Measurements from ENCODE around the gene EIF3D.
"Not testable (repeated sequence)": the region's sequence is repeated elsewhere in the genome, so short reads cannot be mapped to it uniquely, and the experiment has no call there.

Gene EIF3D

GRCh38 chr22:36549033-36549432 is 20.1 kb upstream of the EIF3D start:
- DNase-seq = no peak

DNA sequence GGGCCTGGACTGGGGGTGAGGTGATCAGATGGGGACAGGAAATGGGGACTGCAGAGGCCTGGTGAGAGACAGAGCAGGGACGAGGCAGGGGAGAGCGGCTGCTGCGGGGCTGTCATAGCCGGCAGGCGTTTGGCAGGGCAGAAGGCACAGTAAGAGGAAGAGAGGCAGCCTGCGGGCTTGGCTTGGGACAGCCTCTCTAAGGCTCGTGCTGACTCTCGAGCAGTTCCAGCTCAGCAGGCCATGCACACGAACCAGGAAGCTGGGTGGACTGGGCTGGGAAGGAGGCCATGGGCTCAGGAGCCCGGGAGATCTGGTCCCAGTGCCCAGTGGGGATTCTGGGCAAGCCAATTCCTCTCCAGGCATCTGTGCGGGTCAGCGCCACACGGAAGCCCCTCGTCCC is 19.6 kb upstream of the EIF3D start:
- DNase-seq = no peak

GRCh38 chr22:36546932-36547331 is 18.0 kb upstream of the EIF3D start:
- DNase-seq = no peak

DNA sequence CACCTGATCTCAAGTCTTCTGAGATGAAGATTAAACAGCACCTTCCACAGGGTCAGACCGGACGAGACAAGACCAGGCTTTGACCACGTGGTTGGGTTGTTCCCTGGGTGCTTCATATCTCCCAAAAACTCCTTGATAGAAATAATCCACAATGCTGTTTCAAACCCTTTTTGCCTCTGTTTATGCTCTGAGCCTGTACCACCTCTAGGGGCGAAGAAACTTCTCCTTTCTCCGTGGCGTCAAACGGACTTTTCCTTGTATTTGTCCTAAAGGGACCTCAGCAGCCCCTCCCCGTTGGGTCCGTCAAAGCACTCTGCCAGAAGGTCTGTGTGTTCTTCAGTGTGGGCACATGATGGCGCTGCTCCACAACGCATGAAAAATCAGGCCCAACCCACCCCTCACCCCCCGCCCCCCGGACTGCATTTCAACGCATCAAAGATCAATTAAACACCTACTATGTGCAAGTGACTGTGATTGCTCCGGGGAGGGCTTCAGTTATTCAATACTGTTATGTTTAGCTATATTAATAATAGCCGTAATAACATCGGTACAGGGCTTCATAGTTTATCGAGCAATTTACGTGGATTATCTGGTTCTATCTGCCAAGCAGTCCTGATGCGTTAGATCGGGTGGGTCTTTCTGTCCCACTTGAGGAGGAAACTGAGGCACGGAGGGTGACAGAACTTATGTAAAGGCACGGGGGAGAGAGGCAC is 17.3 kb upstream of the EIF3D start:
- peak; percentile 29 for DNase-seq

DNA sequence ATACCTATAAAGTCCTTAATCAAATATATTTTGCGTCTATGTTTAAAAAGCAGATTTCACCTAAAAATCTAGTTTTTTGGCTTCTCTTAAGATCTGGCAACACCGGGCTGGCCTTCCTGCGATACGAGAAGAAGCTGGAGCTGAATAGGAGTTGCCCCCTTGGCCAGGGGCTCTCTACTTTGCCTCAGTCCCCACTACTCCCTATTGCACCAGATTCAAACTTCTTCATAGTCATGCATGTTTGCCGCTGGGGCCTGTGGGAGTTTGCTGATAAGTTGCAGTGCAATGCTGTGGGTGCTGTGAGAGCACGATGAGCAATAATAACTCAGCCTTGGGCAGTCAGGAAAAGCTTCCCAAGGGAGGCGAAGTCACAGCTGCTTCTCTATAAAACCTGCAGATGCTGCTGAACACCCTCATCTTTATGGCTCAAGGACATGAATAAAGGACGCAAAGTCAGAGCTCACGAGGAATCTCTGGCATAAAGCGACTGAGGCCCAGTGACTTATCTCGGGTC is 15.2 kb upstream of the EIF3D start:
- no peak for DNase-seq

DNA sequence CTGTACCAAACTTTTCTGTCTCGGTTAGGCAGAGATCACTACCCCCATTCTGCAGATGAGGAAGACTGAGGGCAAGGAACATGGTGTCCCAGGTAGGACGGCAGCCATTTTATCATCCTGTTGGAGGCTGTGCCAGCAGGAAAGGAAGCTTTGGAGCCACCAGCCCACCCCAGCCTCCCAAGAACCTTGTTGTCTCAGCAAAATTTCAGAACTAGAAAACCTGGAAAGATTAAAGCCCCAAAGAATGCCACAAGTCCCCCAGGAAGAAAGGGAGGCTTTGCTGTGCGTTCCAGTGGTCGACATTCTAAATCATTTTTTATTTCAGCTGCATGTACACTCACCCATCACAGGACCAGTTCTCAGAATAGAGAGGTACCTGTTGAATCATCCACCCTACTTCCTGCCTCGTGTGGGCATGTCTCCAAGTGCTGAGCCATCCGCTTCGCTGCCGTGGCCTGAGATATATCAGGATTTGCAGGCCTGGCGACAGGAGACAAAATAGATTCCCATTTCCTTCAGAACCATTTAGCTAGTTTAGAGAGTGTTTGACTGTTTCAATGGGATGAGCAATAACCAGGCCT is 13.0 kb upstream of the EIF3D start:
- DNase-seq = peak; percentile 40

DNA sequence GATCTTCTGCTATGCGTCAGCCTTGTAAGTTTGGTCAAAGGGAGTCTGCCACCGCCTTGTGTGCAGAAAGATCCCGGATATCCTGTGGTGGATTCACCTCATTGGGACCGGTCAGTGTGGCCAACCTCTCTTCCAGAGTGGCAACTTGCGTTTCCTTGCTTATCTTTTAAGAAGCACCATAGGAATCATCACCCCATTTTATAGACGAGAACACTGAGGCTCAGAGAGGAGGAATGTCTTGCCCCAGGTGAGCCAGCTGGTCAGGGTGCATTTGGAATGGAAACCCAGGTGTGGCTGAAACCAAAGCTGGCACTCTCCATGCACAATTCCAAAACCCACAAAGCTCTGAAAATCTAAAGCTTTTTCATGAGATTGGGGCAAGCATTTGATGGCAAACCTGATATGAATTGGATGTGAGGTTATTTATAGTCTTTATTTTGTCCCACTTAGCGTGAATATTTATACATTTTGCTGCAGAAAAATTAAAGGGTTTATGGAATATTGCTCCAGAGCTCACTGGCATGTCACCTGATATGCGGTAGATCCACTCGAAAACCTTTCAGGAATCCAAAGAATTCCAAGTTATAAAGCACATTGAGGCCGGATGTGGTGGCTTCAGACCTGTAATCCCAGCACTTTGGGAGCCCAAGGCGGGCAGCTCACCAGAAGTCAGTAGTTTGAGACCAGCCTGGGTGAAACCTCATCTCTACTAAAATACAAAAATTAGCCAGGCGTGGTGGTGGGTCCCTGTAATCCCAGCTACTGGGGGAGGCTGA is 12.1 kb upstream of the EIF3D start:
- DNase-seq = no peak

GRCh38 chr22:36538529-36538928 is 9.6 kb upstream of the EIF3D start:
- DNase-seq = no peak

DNA sequence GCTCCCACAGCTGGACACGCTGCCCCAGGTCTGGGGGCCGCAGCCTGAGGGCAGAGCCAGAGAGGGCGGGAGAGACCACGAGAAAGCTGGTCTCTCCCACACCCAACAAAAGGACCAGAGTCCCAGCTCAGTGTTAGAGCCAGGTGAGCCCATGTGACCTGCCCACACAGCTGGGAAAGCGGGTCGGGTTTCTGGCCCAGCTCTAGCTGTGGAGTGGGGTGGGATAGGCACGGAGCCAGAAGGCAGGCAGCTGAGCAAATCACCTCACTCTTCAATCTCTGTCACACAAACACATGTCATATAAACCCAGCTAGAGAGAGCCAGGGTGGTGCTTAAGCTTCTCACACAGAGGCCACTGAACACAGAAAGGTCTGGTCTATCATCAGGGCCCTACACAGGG is 7.8 kb upstream of the EIF3D start:
- no peak for DNase-seq

DNA sequence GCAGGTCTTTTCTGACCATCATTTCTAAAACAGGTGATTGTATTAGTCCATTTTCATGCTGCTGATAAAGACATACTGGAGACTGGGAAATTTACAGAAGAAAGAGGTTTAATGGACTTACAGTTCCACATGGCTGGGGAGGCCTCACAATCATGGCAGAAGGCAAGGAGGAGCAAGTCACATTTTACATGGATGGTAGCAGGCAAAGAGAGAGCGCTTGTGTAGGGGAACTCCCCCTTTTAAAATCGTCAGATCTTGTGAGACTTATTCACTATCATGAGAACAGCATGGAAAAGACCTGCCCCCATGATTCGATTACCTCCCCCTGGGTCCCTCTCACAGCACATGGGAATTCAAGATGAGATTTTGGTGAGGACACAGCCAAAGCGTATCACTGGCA is 4.4 kb upstream of the EIF3D start:
- DNase-seq = not testable (repeated sequence)

- no peak for DNase-seq
Measured at GRCh38 chr22:36532466-36532865, 3.5 kb upstream of the EIF3D start.

GRCh38 chr22:36528341-36528740 is 625 bp downstream of the EIF3D start:
- no peak for DNase-seq

GRCh38 chr22:36522662-36523061 is 6.3 kb downstream of the EIF3D start:
- no peak for DNase-seq

DNA sequence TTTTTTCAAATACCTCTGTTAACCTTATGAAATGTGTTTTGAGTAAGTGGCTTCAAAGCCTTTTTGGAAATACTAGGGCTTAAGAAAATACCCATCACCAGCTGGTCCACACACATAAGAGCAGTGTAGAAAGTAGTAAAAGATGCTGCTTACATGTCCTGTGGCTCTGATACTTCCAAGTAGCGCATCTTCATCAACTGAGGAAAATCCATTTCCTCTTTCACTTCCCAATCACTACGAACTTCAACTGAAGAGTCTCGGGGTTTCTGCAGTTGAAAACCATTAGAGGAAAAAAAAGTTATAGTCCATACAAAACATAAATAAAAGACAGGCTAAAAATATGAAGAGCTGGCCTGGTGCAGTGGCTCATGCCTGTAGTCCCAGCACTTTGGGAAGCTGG is 8.5 kb downstream of the EIF3D start:
- no peak for DNase-seq

- not testable (repeated sequence) for DNase-seq
Measured at GRCh38 chr22:36519906-36520305, 9.1 kb downstream of the EIF3D start.

DNA sequence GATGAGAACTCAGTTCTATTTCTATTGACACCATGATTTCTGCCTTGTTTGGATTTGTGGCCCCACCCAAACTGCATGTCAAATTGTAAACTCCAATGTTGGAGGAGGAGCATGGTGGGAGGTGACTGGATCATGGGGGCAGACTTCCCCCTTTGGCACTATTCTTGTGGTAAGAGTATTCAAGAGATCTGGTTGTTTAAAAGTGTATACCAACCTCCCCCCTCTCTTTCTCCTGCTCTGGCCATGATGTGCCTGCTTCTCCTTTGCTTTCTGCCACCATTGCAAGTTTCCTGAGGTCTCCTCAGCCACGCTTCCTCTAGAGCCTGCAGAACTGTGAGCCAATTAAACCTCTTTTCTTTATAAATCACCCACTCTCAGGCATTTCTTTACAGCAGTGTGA is 14.2 kb downstream of the EIF3D start:
- no peak for DNase-seq

GRCh38 chr22:36512991-36513390 is 16.0 kb downstream of the EIF3D start:
- DNase-seq = no peak

DNA sequence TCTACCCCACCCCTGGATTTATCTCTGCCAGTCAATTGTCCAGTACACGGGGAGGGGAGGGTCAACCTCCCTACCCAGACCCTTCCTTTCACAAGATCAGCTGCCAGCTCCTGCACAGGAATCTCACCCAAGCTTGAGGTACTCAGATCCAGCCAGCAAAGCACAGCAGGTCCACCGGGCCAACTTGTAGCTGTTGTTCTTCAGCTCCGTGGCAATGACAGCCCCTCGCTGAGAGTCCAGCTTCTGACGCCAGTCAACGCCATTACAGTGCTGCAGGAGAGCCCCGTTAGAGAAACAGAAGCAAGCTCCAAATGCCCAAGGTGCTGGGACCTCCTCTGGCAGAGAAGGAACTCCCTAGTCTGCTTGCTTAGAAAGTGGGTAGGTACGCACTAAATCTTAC is 16.6 kb downstream of the EIF3D start:
- no peak for DNase-seq

DNA sequence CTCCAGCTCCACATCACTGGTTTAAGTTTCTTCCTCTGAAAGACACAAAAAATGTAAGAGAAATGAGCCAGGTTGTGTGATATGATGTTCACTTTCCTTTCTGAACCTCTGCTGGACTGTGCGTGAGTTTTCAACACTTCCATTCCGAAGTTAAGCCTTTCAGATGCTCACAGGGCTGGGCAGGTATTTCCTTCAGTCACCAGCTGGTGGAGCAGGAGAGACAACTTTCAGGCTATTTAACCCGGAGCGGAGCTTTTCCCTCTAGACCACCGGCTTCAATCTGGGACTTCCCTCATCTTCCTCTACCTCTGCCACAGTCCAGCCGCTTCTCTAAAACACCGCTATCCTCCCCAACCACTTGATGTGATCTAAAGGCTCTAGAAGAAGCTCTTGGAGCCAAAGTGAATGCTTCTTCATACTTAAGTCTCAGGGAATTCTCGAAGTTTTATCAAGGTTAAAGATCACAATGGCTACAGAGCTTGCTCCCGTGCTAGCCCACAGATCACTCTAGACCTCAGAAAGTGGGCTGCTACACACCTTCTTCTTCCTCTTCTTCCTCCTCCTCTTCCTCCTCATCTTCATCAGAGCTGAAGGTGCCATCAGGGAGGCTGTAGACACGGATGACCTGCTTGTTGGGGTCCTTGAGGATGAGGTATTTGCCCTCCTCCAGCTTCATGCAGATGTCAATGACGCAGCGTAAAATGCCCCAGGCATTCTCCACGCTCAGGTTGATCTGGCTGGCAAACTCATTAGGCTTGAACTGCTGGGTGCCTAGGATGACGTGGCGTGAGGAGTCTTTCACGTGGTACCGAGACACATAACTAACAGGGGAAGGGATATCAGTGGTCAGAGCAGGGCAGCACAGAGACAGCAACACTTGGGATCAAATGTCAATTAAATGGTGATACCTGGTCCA is 17.7 kb downstream of the EIF3D start:
- DNase-seq = peak; percentile 50

DNA sequence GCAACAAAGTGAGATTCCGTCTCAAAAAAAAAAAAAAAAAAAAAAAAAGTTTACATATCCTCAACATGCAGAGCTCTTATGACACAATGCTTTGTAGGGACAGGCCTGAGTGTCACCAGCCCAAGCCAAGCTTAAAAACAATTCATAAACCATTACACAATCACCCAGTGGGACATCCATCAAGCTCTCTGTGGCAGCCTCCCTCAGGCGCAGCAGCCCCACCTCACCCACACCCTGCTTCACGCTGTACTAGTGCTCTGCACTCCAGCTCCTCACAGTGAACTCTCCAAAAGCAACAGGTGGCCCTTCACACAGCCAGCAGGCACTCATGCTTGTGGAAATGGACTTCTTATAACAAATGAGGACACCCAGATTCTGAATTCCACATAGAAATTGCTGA is 18.6 kb downstream of the EIF3D start:
- no peak for DNase-seq

- DNase-seq = no peak
Measured at GRCh38 chr22:36507518-36508010, 21.4 kb downstream of the EIF3D start.

DNA sequence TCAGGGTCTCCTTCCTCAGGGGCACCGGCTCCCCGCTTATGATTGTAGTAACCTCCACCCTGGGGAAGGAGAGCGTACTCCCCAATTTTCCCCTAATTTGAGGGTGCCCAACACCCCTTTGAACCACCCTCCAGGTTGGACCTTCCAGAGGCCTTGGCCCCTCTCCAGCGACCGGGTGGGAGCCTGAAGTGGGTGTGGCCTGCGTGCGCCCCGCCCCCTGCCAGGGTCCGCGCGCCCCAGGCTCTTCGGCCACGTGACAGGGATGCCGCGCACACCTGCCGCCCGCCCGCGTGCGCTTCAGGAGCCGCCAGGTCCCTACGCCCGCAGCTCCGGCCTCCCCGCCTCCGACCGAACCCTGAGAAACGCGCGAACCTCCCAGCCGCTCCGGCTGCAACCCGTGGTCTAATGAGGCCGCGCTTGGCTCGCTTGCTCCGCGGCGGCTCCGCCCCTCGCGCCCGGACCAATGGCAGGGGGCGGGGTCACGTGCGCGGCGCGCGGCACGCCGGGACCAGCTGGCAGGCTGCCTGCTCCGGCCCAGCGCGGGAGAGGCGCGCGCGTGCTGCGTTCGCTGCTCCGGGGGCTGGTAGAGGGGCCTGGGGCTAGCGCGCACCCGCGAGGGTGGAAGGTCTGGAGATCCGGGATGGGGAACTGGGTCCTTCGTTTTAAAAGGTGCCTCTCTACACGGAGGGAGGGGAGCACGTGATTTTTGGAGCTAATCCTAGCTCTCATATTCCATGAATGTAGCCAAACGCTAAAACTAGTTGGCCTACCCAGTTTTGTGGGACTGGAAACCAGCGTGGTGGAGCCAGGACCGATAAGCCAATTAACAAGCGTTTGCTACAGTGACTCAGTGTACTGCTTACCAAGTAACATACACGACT is 22.1 kb downstream of the EIF3D start, which contains the start of gene FOXRED2:
Gene FOXRED2 (minus strand): TSS at position 404 of the 881 bp plus-strand sequence. CDS start 618 bp downstream, outside the sequence.
- DNase-seq = peak; percentile 92

Measured in 8988T (cell line).